Muscle layer of duodenum (tissue), 2 donors: ENCODE data around the gene TMEM218.
"Not testable (repeated sequence)": the region's sequence is repeated elsewhere in the genome, so short reads cannot be mapped to it uniquely, and the experiment has no call there.

ENCODE experiments used
- H3K27ac ChIP-seq: one replicate; pipeline ENCODE4 v1.7.0; 2013; ENCODE audit warnings: mild to moderate bottlenecking, low read length
- H3K27me3 ChIP-seq: one replicate; pipeline ENCODE4 v1.7.0; 2013; ENCODE audit warnings: low read depth, mild to moderate bottlenecking, control low read depth, low read length
- H3K36me3 ChIP-seq, 2 donors: one replicate each; pipeline ENCODE4 v1.7.0; 2013; ENCODE audit warnings: low read length in 2 of 2, control low read depth in 1 of 2, mild to moderate bottlenecking in 1 of 2; ENCODE audit not compliant: insufficient read depth in 2 of 2, control insufficient read depth in 1 of 2
- H3K4me1 ChIP-seq, 2 donors: one replicate each; pipeline ENCODE4 v1.7.0; 2013; ENCODE audit warnings: low read length in 2 of 2, mild to moderate bottlenecking in 2 of 2, control low read depth in 1 of 2, moderate library complexity in 1 of 2; ENCODE audit not compliant: insufficient read depth in 2 of 2, control insufficient read depth in 1 of 2
- H3K4me3 ChIP-seq, 2 donors: one replicate each; pipeline ENCODE4 v1.7.0; 2013; ENCODE audit warnings: low read length in 2 of 2, low read depth in 1 of 2, mild to moderate bottlenecking in 1 of 2
- H3K9me3 ChIP-seq, 2 donors: one replicate each; pipeline ENCODE4 v1.7.0; 2013; ENCODE audit warnings: low read length in 2 of 2, control low read depth in 1 of 2, mild to moderate bottlenecking in 1 of 2; ENCODE audit not compliant: control insufficient read depth in 1 of 2
- donor health status: healthy.

TMEM218 gene

GRCh38 chr11:125063429-125064043 lies 47.9 kb downstream of the TMEM218 start:
- no peaks in the 10 kb centered on the region for H3K36me3 ChIP-seq
- H3K27me3 ChIP-seq, result no peaks in the 10 kb centered on the region
- no peaks in the 10 kb centered on the region for H3K9me3 ChIP-seq
- peaks cover 0 to 6% of the 10 kb centered on the region in 2 donors for H3K4me1 ChIP-seq
- no peak overlapping the region for H3K27ac ChIP-seq
- peak overlapping the region; percentile 66 to 86 for H3K4me3 ChIP-seq

- H3K4me3 ChIP-seq, result peak within 1 kb of the TSS; percentile 66 to 86
- no peak within 1 kb of the TSS for H3K27ac ChIP-seq
Measured at GRCh38 chr11:125062931-125063428, 48.4 kb downstream of the TMEM218 start, which contains the start of gene SLC37A2. TSS of gene SLC37A2 (plus strand) at chr11:125063305. CDS start at chr11:125063368, 63 bp downstream.

GRCh38 chr11:125062218-125062930 lies 49.1 kb downstream of the TMEM218 start:
- Histone ChIP-seq H3K4me3 (peak overlapping the region; percentile 66 to 86), H3K4me1 (peaks cover 0 to 6% of the 10 kb centered on the region in 2 donors), H3K9me3 (no peaks in the 10 kb centered on the region), H3K36me3 (no peaks in the 10 kb centered on the region), H3K27me3 (no peaks in the 10 kb centered on the region), H3K27ac (no peak overlapping the region)

More at GRCh38 chr11:125062931-125063428, 48.4 kb downstream of the TMEM218 start, which contains the start of gene SLC37A2:
- Histone ChIP-seq H3K4me1 (peaks cover 0 to 6% of the 10 kb centered on the region in 2 donors), H3K36me3 (no peaks in the 10 kb centered on the region), H3K27me3 (no peaks in the 10 kb centered on the region), H3K9me3 (no peaks in the 10 kb centered on the region)

- no peaks in the 10 kb centered on the region for H3K27me3 ChIP-seq
- H3K36me3 ChIP-seq, result no peaks in the 10 kb centered on the region
- no peak overlapping the region for H3K4me3 ChIP-seq
- H3K9me3 ChIP-seq, result no peaks in the 10 kb centered on the region
- H3K4me1 ChIP-seq, result peaks cover 0 to 6% of the 10 kb centered on the region in 2 donors
- no peak overlapping the region for H3K27ac ChIP-seq
Measured at GRCh38 chr11:125061281-125061680, 50.1 kb downstream of the TMEM218 start.

- Histone ChIP-seq H3K27ac (no peak overlapping the region), H3K9me3 (no peaks in the 10 kb centered on the region), H3K4me3 (no peak overlapping the region), H3K4me1 (no peaks in the 10 kb centered on the region), H3K27me3 (no peaks in the 10 kb centered on the region), H3K36me3 (no peaks in the 10 kb centered on the region)
Measured at GRCh38 chr11:125057693-125058016, 53.8 kb downstream of the TMEM218 start.

GRCh38 chr11:125056931-125057692 lies 54.3 kb downstream of the TMEM218 start:
- H3K4me3 ChIP-seq, result no peak overlapping the region
- no peaks in the 10 kb centered on the region for H3K36me3 ChIP-seq
- H3K9me3 ChIP-seq, result no peaks in the 10 kb centered on the region
- H3K4me1 ChIP-seq, result no peaks in the 10 kb centered on the region
- H3K27ac ChIP-seq, result no peak overlapping the region
- no peaks in the 10 kb centered on the region for H3K27me3 ChIP-seq

- H3K27me3 ChIP-seq, H3K4me1 ChIP-seq, H3K9me3 ChIP-seq, H3K27ac ChIP-seq, H3K4me3 ChIP-seq, H3K36me3 ChIP-seq: not testable (repeated sequence)
Measured at GRCh38 chr11:125056111-125056510, 55.3 kb downstream of the TMEM218 start.

GRCh38 chr11:125055107-125055715 lies 56.2 kb downstream of the TMEM218 start:
- Histone ChIP-seq H3K4me3 (no peak overlapping the region), H3K9me3 (no peaks in the 10 kb centered on the region), H3K27me3 (no peaks in the 10 kb centered on the region), H3K4me1 (no peaks in the 10 kb centered on the region), H3K36me3 (no peaks in the 10 kb centered on the region), H3K27ac (no peak overlapping the region)

- Histone ChIP-seq H3K27ac (no peak overlapping the region), H3K27me3 (no peaks in the 10 kb centered on the region), H3K36me3 (no peaks in the 10 kb centered on the region), H3K4me1 (no peaks in the 10 kb centered on the region), H3K4me3 (no peak overlapping the region), H3K9me3 (no peaks in the 10 kb centered on the region)
Measured at GRCh38 chr11:125053167-125053566, 58.3 kb downstream of the TMEM218 start.

- Histone ChIP-seq H3K36me3 (no peaks in the 10 kb centered on the region), H3K27me3 (no peaks in the 10 kb centered on the region), H3K9me3 (no peaks in the 10 kb centered on the region), H3K27ac (no peak overlapping the region), H3K4me1 (no peaks in the 10 kb centered on the region), H3K4me3 (no peak overlapping the region)
Measured at GRCh38 chr11:125052047-125052446, 59.4 kb downstream of the TMEM218 start.
